GM10248 (cell line): Measurements from ENCODE around the gene RAB34.

Experiments
- CTCF ChIA-PET: fragments of 300-600 bp; sonication (Branson Sonifier 250); formaldehyde crosslinking; extraction: SDS; loops from one replicate; lab custom pipeline; 2021; ENCODE audit warnings: antibody characterized with exemption; lab: Yijun Ruan, JAX
- POLR2A ChIA-PET: fragments of 350-650 bp; sonication (Branson Sonifier 250); formaldehyde crosslinking; extraction: SDS; loops from one replicate; lab custom pipeline; 2020; ENCODE audit warnings: antibody characterized with exemption; lab: Yijun Ruan, JAX
- DNase-seq: peaks from one replicate; pipeline ENCODE4 v3.0.0; 2012; ENCODE audit errors: extremely low spot score
- CTCF ChIP-seq: IDR thresholded peaks from 2 replicates; pipeline ENCODE4 v1.5.1; 2012; ENCODE audit warnings: mild to moderate bottlenecking, low read depth; ENCODE audit errors: extremely low read depth, missing control alignments, control extremely low read depth

Gene RAB34

GRCh38 chr17:28698253-28698941 lies 19.3 kb downstream of the RAB34 start:
- no peak for TF ChIP-seq CTCF
- CTCF ChIA-PET, result no interaction called here
- no peak for DNase-seq
- POLR2A ChIA-PET, result no interaction called here

GRCh38 chr17:28693869-28694268 lies 23.8 kb downstream of the RAB34 start:
- DNase-seq, result no peak
- ChIA-PET CTCF (interaction anchor here (0.9 to 1.5 kb wide), 6 partner anchors 19 to 792 kb away, joined by 3 read pairs; no protein-coding TSS in a partner anchor), POLR2A (interaction anchor here (1.2 kb wide), 1 partner anchor 15 kb away, joined by 3 read pairs; no protein-coding TSS in a partner anchor)
- TF ChIP-seq CTCF, result no peak

GRCh38 chr17:28689011-28689410 lies 28.7 kb downstream of the RAB34 start:
- no peak for DNase-seq
- ChIA-PET CTCF (interaction anchor here (1.2 to 1.4 kb wide), 3 partner anchors 12 to 77 kb away, joined by 3 to 6 read pairs (median 3); partner anchors contain the start of gene PROCA1), POLR2A (interaction anchor here (1.2 kb wide), 1 partner anchor 13 kb away, joined by 4 read pairs; no protein-coding TSS in a partner anchor)
- TF ChIP-seq CTCF, result no peak

GRCh38 chr17:28688481-28688880 lies 29.2 kb downstream of the RAB34 start:
- ChIA-PET POLR2A (interaction anchor here (1.2 kb wide), 1 partner anchor 13 kb away, joined by 4 read pairs; no protein-coding TSS in a partner anchor), CTCF (interaction anchor here (0.7 to 1.4 kb wide), 3 partner anchors 11 to 76 kb away, joined by 3 to 6 read pairs (median 3); no protein-coding TSS in a partner anchor)
- no peak for TF ChIP-seq CTCF
- DNase-seq, result no peak

GRCh38 chr17:28686296-28686695 lies 31.4 kb downstream of the RAB34 start:
- CTCF ChIA-PET, result interaction anchor here (0.7 to 2.3 kb wide), 2 partner anchors 10 to 13 kb away, joined by 3 to 8 read pairs; no protein-coding TSS in a partner anchor
- no peak for DNase-seq
- no peak for TF ChIP-seq CTCF
- POLR2A ChIA-PET, result no interaction called here

- POLR2A ChIA-PET, result no interaction called here
These were observed 32.3 kb downstream of the RAB34 start for GRCh38 chr17:28685366-28685765.

More at GRCh38 chr17:28685366-28685765, 32.3 kb downstream of the RAB34 start:
- CTCF ChIA-PET, result interaction anchor here (2.3 kb wide), 1 partner anchor 9 kb away, joined by 8 read pairs; no protein-coding TSS in a partner anchor
- TF ChIP-seq CTCF, result no peak
- no peak for DNase-seq
